ENCODE data around the gene SIGLEC5.
"Not testable (repeated sequence)": the region's sequence is repeated elsewhere in the genome, so short reads cannot be mapped to it uniquely, and the experiment has no call there.

The SIGLEC5 gene

DNA sequence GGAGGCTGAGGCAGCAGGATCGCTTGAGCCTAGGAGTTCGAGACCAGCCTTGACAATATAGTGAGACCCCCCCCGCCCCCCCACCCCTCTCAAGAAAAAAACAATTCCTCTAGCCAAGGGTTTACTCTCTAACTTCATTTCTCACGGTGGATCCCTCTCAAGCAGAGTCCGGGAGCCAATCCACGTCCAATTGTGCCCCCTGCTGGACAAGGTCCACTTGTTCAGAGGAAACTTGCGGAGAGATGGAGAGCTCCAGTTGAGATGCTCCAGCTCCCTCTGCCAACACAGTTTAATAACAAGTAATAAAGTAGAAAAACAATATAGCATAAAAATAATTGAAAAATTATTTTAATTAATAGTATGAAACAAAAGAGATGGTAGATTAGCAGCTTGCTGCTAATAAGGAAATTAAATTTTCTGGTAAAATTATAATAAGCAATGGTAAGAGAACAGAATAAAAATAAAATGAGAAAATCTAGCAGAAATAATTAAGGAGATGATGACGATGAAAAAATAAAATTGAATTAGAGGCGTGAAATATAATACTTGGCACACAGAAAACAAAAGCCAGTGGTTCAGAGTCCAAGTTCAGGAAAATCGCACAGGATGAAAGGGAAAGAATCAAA lies 30.9 kb upstream of the SIGLEC5 start:
- TF ChIP-seq, protein P1, sequence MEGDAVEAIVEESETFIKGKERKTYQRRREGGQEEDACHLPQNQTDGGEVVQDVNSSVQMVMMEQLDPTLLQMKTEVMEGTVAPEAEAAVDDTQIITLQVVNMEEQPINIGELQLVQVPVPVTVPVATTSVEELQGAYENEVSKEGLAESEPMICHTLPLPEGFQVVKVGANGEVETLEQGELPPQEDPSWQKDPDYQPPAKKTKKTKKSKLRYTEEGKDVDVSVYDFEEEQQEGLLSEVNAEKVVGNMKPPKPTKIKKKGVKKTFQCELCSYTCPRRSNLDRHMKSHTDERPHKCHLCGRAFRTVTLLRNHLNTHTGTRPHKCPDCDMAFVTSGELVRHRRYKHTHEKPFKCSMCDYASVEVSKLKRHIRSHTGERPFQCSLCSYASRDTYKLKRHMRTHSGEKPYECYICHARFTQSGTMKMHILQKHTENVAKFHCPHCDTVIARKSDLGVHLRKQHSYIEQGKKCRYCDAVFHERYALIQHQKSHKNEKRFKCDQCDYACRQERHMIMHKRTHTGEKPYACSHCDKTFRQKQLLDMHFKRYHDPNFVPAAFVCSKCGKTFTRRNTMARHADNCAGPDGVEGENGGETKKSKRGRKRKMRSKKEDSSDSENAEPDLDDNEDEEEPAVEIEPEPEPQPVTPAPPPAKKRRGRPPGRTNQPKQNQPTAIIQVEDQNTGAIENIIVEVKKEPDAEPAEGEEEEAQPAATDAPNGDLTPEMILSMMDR (conservative IDR thresholded peaks at IDR 0.05; ENCODE audit: control insufficient read depth, insufficient read depth, low read depth, low read length), result peak; percentile 79

DNA sequence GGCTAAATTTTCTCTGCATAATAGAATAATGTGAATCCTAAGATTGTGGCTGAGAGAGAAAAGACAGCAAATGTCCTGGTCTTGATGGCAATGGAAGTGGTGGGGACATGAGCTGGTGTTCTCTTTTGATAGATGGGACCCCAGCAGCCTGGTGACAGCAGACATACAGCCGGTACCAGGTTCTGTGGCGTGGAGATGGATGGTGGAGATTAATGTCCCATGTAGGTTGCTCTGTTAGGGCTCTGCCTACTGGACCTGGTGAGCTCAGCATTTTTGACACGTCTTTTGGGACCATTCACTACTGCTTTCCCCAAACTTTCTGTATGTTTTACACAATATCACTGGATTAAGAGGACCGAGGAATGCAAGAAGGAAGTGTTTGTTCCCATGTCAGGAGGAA lies 24.6 kb upstream of the SIGLEC5 start:
- no peak for DNase-seq (ENCODE audit: low read depth)
- TF ChIP-seq, protein P1 (conservative IDR thresholded peaks at IDR 0.05; ENCODE audit: control insufficient read depth, insufficient read depth, low read depth, low read length), result no peak
- H3K4me3 ChIP-seq (ENCODE audit: control insufficient read depth, low read depth, low read length), result no peak overlapping the region

More for the DNA sequence above, 30.9 kb upstream of the SIGLEC5 start:
- peak; percentile 79 for DNase-seq (ENCODE audit: low read depth)
- no peak overlapping the region for H3K4me3 ChIP-seq (ENCODE audit: control insufficient read depth, low read depth, low read length)

DNA sequence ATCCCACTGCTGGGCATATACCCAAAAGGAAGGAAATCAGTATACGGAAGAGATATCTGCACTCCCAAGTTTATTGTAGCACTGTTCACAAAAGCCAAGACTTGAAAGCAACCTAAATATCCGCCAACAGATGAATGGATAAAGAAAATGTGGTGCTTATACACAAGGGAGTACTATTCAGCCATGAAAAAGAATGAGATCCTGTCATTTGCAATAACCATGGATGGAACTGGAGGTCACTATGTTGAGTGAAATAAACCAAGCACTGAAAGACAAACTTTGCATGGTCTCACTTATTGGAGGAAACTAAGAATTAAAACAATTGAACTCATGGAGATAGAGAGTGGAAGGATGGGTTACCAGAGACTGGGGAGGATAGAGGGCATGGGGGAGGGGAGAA lies 23.0 kb upstream of the SIGLEC5 start:
- H3K4me3 ChIP-seq (ENCODE audit: control insufficient read depth, low read depth, low read length), result no peak overlapping the region
- TF ChIP-seq, protein P1 (conservative IDR thresholded peaks at IDR 0.05; ENCODE audit: control insufficient read depth, insufficient read depth, low read depth, low read length), result no peak
- DNase-seq (ENCODE audit: low read depth), result no peak

- TF ChIP-seq, protein P1 (conservative IDR thresholded peaks at IDR 0.05; ENCODE audit: control insufficient read depth, insufficient read depth, low read depth, low read length), result no peak
- no peak overlapping the region for H3K4me3 ChIP-seq (ENCODE audit: control insufficient read depth, low read depth, low read length)
- DNase-seq (ENCODE audit: low read depth), result no peak
These were observed 22.1 kb upstream of the SIGLEC5 start for GRCh38 chr19:51652266-51652665.

DNA sequence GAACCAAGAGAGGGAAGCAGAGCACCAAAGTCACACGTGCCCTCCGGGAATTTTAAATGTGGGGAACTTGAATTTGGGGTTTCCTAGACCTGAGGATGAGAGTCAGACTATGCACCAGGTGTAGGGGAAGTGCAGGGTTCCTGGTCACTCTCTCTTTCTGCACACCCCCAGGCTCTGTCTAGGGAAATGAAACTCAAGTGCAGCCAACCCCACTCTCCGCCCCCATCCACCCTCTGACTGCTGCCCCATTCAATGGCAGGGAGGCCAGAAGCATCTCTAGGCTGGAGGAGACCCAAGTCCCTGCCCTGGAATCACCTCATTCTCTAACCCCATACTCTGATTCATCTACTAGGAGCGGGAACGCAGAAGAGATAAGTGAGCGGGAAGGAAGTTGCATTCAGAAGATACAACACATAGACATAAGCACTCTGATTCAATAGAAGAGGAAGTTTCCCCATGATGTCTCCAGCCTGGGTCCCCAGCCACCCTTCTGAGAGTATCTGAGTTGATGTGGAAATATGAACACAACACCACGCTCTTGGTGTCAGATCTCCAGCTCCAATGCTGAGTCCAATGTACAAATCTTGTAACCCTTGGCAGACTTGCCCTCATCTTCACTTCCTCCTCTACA lies 21.1 kb upstream of the SIGLEC5 start:
- no peak overlapping the region for H3K4me3 ChIP-seq (ENCODE audit: control insufficient read depth, low read depth, low read length)
- no peak for DNase-seq (ENCODE audit: low read depth)
- TF ChIP-seq, protein P1 (conservative IDR thresholded peaks at IDR 0.05; ENCODE audit: control insufficient read depth, insufficient read depth, low read depth, low read length), result no peak

- no peak overlapping the region for H3K4me3 ChIP-seq (ENCODE audit: control insufficient read depth, low read depth, low read length)
- TF ChIP-seq, protein P1 (conservative IDR thresholded peaks at IDR 0.05; ENCODE audit: control insufficient read depth, insufficient read depth, low read depth, low read length), result no peak
These were observed 17.1 kb upstream of the SIGLEC5 start for GRCh38 chr19:51647318-51647717.

GRCh38 chr19:51646730-51647129 lies 16.5 kb upstream of the SIGLEC5 start, which contains the start of gene SIGLEC14:
SIGLEC14 (minus strand) TSS chr19:51646825; CDS start chr19:51646759, 66 bp downstream.
- DNase-seq (ENCODE audit: low read depth); H3K4me3 ChIP-seq (ENCODE audit: control insufficient read depth, low read depth, low read length): not testable (repeated sequence)

More at GRCh38 chr19:51647318-51647717, 17.1 kb upstream of the SIGLEC5 start:
- DNase-seq (ENCODE audit: low read depth), result no peak

Data from fibroblast of mammary gland (primary cell).